HS-5 (cell line): ENCODE measurements around the gene C21orf91.

Source experiments
- DNase-seq: peaks from one replicate; pipeline ENCODE4 v3.0.0-alpha.2; 2012; ENCODE audit warnings: low read depth

The C21orf91 gene

DNA sequence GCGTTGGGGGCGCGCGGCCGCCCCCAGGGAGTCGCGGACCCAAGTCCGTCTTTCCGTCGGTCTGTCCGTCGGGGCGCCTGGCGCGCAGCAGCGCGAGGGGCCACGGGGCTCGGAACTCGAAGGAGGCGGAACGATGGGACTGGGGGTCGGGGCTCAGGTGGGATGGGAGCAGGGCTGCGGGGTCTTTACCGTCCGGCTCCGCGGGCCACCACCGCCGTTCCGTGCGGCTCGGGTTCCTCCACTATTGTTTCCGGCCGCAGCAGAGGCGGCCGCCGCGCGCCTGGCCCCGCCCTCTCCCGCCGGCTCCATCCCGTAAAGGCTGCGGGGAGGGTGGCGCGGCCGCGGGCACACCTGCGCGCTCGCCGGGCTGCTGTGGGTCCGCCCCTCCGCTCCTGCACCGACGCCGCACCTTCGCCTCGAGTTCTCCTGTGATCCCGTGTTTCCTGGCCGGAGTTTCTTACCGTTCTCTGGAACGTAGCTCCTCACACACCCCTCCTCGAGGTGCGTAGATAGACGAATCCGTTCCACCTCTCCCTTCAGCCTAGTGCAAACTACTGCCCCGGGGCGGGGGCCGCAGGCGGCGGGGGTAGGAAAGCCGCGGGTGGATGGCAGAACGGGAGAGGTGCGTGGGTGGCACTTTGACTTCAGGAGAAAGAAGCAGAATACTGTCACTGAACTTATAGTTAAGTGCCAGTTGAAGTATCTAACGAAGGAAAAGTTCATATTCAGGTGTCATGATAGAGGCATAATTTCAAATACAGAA is at the start of gene C21orf91:
Gene C21orf91, minus strand, starts transcription at position 243 of the 763 bp plus-strand sequence. CDS start 1,038 bp downstream, outside the sequence.
- DNase-seq, result peak; percentile 53

DNA sequence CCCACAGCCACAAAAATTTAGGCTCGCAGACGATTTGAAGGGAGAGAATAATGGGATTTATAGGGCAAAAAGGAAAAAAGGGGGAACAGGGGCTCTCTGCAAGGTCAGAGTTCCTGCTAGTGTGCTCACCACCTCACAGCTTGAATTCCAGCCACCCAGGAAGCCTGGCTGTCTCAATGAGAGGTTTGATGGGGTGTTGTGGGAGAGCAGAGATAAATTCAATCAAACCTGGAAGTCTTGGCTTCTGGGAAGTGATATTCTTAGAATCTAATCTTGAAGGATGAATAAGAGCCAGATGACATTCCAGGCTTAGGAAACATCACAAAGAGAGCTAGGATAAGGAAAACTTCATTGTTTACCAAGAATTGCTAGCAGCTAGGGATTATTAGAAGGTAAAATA is 47.4 kb upstream of the C21orf91 start:
- no peak for DNase-seq

DNA sequence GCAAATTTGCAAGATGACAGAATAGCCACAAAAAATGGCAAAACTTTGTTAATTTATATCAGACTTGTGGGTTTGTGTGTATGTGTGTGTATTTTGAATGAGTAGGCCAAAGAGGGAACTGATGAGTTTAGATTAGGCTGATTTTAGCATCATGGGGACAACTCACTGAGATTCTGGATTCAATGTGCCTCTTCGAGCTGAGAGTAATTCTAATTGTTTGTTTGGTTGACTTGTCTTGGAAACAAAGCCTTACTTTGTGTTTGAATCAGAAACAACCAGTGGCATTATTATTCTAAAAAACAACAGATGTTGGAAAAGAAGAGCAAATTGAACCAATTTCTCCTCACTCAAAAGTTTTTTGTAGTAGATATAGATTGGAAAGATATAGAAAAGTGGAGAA is 40.5 kb upstream of the C21orf91 start:
- no peak for DNase-seq

DNA sequence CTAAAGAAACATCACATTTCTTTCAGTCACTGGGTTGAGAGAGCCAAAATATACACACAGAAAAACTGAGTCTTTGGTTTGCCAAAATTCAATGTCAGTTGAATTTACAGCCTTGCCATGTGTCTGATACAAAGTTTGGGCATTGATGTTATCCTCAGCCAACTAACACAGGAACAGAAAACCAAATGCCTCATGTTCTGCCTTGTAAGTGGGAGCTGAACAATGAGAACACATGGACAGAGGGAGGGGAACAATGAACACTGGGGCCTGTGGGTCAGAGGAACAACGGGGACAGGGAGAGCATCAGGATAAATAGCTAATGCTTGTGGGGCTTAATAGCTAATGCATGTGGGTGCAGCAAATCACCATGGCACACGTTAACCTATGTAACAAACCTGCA is 39.6 kb upstream of the C21orf91 start:
- DNase-seq, result no peak

DNA sequence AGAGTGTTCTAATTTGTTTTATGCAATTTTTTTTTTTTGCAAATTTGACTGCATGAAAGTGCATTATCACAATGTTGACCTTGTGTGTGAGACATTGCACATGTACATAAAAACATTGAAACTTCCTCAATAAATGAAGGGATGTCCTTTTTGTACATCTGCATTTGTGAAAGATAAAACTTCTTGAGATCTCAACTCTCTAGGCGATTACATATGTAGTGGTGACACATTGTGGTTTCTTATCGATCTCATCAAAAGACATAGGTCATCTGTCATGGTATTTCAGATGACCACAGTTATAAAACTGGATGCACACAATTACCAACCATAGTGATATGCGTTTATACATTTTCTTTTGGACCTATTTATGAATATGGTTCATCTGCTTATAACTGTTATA is 35.6 kb upstream of the C21orf91 start:
- peak; percentile 14 for DNase-seq

DNA sequence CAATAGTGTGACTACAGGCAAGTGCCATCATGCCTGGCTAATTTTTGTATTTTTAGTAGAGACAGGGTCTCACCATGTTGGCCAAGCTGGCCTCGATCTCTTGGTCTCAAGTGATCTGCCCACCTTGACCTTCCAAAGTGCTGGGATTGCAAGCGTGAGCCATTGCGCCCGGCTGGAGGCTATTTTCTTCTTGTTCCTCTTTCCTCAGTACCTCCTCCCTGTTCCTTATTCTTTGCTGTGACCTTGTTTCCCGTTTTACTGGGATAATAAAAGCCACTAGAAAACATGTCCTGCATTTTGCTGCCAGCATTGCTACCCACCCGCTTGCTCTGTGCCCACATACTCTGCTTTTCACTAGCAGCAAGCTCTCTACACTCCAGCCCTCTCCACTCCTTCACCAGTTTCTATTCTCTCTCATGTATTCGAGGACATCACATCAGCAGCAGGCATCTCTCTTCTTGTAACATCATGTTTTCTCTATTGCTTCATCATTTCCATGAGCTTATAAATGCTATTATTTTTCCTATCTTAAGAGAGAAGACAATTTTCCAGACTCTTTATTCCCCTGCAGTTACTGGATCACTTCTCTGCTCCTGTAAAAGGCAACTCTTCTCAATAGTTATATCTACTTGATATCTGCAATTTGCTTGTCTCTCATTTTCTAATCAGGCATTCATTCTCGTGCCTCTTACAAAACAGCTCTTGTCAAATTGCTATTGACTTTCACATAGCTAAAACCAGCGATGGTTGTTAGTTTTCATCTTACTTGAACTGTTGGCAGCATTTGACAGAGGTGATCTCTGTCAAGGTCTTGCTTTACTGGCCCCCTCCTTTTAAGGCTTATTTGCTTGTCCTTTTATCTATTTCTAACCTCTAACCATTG is 34.5 kb upstream of the C21orf91 start:
- no peak for DNase-seq

DNA sequence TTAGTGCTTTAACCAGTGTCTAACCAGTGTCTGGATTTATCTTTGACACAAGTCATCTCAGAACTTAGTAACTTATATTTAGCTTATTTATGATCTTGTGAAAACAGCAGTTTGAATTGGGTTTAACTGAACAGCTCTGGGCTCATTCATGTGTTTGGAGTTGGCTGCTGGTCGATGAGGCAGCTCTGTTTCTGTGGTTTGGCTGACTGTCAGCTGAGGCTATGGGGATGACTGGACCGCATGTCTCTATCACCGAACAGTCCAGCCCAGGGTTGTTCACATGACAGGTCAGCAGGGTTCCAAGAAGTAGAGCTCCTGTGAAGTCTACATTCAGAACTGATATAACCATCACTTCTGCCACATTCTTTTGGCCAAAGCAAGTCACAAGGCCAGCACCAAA is 29.1 kb upstream of the C21orf91 start:
- DNase-seq, result peak; percentile 87

DNA sequence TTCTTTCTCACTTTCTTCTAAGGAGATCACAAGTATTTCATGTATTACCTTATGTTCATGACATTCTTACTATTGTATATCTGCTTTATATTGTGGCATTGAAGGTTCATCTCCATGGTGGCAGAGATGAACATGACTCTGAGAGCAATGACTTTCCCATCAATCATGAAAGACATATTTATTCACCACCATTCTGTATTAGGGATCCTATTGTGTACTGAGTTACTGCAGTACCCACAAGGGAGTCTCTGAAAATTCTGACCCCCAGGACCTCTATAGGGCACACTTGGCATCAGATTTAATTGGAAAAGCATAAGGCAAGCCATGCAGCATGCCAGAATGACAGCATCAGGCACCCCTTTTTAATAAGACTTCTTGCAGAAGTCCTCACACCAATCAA is 21.9 kb upstream of the C21orf91 start:
- no peak for DNase-seq

DNA sequence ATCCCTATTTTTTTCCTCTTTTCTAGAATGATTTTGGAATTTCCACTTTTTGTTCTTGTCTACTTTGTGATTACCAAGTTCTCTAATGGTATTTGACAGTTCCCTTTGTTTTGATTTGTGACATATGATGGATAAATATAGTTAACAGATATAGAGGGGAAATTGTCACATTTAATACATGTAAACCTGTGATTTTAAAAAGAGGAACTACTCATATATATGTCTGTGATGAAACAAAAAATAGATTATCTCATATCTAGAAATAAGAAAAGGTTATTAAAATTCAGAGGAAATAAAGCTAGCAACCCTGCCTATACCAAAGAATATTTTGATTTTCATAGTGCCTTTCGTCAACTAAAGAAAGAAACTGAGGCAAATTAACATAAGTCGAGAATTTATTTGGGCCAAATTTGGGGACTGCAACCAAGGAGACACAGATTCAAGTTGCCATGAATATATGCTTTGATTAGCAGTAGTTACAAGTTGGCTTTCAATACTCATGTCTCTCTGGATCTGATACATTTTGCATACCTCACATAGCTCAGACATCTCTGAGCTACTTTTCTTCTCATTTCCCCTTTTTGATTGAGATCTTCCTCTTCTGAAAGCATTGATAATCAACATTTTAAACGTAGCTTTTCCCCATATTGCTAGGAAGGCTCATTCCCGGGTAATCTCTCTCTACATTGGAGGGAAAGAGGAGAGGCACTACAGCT is 15.6 kb upstream of the C21orf91 start:
- DNase-seq, result no peak

DNA sequence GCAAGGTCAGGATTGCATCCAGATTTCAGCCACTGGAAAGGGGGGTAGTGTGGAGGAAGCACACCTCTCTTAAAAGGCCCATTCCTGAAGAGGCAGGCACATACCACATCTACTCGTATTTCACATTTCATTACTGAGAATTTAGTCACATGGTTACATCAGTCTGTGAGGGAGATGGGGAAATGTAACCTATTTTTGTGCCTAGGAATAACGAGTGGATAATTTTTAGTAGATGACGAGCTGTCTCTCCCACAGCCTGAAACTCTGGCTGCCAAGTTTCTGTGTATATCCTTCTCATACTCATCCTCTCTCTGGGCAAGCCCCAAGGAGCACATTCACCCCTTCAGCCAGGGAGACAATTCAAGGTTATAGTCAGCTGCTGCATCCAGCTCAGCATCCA is 10.3 kb upstream of the C21orf91 start:
- peak; percentile 54 for DNase-seq

DNA sequence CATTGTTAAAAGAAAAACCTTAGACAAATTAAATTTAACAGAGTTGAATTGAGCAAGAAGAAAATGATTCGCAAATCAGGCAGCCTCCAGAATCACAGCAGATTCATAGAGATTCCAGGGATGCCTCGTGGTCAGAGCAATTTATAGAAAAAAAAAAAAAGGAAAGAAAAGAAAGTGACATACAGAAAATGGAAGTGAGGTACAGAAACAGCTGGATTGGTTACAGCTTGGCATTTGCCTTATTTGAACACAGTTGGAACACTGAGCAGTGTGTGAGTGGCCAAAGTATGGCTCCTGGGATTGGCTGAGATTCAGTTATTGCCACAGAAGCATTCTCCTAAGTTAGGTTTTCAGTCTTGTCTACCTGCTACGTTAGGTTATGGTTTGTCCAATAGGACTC is 9.1 kb upstream of the C21orf91 start:
- peak; percentile 55 for DNase-seq

DNA sequence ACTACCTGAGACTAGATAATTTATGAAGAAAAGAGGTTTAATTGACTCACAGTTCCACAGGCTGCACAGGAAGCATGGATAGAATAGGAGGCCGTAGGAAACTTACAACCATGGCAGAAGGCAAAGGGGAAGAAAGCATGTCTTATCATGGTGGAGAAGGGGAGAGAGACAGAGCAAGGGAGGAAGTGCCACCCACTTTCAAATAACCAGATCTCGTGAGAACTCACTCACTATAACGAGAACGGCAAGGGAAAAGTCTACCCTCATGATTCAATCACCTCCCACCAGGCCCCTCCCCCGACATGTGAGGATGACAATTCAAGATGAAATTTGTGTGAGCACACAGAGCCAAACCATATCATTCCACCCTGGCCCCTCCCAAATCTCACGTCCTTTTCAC is 4.7 kb upstream of the C21orf91 start:
- DNase-seq, result no peak

DNA sequence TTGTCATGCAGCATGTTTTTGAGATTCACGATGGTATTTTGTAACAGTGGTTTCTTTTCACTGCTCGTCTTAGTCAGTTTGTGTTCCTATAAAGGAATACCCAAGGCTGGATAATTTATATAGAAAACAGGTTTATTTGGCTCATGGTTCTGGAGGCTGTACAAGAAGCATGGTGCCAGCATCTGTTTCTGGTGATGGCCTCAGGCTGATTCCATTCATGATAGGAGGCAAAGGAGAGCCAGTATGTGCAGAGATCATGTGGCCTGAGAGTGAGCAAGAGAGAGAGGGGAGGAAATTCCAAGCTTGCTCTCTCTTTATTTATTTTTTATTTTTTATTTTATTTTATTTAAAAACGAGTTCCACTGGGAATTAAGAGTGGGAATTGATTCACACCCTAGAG is 2.0 kb upstream of the C21orf91 start:
- no peak for DNase-seq

DNA sequence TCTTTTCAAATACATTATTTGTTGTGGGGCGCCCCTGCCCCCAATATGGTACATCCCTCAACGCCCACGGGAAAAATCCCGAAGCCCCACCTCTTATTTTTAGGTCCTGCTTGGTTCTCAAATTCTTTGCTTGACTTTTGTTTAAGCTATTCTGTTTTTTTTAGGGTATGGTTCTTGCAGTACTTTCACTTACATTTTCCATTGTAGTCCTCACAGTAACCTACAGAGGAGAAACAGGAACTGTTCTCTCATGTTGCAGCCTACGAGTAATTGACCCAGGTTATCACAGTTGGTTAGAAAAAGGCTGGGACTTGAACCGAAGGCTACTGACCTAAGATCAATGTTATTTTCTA is 697 bp upstream of the C21orf91 start:
- DNase-seq, result no peak

DNA sequence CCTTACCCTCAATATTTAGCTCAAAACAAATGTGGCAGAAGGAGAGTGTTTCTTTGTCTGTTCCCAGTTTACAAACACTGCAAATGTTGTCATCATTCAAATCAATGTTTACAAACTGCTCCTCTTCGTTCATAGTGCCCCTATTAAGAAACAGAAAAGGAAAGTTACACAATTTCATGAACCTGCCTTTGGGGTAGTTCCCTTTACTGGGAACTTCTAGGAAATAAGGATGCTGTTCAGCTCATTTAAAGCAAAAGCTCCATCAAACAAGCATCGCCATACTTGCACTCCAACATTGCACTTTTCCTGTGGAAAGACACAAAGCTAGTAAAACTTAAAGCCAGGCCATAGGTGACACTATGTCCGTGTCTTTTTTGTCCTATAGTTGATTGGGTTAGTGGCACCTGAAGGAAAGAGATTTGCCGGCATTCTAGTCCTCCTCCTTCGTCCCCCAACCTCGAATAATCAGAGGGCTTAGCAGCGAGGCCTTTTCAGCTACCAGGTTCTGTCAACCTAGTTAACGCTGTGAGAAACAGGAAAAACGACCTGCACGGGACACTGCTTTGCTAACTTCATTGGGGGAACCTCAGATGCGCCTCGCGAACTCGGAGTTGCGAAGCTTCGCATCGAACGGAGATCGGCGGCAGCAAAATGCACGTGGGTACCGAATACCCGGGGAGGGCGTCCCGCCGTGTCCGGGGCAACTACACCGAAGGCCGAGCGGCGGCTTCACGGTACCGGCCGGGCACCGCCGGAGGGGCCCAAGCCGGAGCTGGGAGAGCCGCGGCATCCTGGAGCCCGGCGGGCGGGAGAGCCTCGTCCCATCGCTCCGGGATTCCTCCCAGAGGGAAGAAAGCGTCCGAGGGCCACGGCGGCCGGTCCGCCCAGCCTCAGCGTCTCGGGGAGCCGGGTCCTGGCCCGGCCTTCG is 706 bp downstream of the C21orf91 start:
- no peak for DNase-seq

DNA sequence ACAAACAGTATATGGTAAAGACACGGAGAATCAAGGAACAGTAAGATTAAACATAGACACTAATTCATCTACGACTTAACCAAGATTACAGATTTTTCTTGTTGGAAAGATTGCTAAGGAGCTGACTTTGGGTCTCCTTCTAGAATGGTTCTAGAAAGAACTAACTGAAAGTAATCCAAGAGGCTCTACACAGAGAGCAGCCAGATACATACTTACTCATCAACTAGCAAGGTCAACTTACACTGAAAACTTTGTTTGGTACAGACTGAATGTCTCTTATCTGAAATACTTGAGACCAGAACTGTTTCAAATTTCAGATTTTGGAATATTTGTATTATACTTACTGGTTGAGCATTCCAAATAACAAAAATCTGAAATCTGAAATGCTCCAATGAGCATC is 5.8 kb downstream of the C21orf91 start:
- no peak for DNase-seq

DNA sequence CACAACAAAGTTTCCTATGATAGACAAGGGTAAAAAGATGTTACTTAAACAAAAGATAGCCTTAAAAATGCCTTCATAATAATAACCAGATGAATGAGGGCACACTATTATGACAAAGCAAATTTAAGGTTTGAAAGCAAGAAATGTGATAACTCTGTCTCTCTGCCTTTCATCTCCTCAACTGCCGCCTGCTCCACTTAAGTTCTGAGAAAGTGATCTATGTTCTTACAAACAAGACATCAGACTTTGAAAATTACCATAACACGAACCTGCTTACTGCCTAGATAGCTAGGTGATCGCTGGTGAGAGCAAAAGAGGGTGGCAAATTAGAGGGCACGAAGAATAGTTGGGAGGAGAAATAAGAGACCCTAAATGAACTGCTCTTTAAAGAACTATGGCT is 13.2 kb downstream of the C21orf91 start:
- no peak for DNase-seq

DNA sequence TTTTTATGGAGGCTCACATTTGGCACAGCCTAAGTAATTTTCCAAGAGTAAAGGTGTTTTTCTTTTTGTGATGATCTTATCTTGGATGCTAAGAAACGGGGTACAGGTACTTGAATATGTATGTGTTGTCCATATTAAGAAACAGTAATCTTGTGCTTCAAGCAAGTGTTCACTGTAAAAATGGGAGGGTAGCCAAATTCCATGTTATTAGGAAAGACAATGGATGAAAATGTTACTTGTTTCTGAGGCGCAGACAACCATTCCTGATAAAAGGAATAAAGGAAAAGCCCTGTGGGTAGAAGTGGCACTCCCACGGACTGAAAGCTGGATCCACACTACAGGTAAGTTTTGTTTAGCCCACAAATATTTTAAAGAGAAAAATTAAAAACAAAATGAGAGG is 15.6 kb downstream of the C21orf91 start:
- no peak for DNase-seq

DNA sequence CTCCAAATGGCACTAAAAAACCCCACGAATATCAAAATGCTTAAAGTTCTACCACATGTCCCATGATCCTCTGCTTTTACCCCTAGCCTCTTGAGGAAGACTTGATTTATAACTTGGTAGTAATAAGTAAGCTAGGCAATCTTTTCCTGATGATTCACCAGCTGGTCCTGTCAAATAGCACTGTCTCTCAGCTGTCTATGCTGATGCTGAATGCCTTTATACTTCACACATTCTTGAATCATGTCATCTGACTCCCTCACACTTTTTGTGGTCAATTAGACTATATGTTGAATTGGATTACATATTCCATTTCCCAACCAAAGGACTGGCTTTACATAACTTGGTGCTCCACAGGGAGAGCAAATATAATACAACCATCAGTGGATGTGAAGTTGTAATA is 16.6 kb downstream of the C21orf91 start:
- peak; percentile 53 for DNase-seq

DNA sequence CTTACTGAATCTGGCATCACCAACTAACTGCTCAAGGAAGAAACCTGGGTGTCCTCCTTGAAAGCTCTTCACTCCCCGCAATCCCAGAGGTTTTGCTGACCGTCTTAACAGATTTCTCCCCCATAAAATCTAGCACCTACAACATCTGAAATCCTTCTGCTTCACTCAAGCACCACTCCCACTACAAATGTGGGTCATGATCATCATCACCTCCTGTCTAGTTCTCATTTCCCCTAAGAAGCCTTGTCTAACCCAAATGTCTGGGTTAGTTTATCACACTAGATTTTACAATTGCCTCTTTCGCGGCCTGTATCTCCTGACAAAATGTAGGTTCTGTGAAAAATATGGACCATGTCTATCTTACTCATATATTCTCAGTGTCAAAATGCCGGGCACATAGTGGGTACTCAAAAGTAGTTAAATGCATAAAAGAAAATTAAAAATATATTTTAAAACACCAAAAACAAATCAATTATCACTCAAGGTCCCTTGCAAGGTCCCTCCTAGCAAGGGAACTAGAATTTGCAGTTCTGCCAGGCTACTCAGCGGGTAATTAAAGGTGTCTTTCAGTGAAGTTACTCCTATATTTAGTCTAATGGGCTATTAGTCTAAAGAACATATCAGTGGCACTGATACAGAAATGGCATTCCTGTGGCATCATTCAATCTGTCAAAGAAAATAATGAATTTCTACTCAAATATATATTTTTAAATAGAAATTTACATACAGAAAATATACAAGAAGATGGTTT is 19.6 kb downstream of the C21orf91 start:
- DNase-seq, result no peak

DNA sequence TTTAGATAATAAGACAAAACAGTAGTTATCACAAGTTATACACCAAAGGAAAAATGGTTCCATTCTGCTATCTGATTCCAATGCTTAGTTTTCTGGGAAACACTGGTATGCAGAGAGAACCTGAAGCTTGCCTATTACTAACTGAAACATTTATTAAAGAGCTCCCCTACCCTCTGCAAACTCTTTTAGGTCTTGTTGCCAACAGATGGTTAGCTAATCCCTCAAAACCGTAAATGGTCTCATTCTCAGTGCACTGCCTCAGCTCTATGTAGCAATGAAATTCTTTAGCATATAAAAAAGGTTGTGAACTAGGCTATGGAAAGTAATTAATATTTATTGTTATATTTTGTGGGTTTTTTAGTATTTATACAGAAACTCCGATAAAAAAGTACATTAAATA is 20.4 kb downstream of the C21orf91 start:
- no peak for DNase-seq
